Hepatocyte (in vitro differentiated cells): ENCODE data around the gene RNF113A.

ENCODE experiments used
- EZH2 ChIP-seq: fragments of 200-600 bp; sonication (generic); IDR thresholded peaks from 2 replicates; pipeline ENCODE4 v1.6.1; 2016; ENCODE audit warnings: antibody characterized with exemption, mild to moderate bottlenecking, borderline replicate concordance
- EZH2phosphoT487 ChIP-seq: fragments of 200-600 bp; sonication (generic); IDR thresholded peaks from one replicate; pipeline ENCODE4 v1.6.1; 2018; ENCODE audit warnings: antibody characterized with exemption, mild to moderate bottlenecking, low read depth, moderate library complexity; ENCODE audit not compliant: unreplicated experiment, severe bottlenecking
- TF ChIP-seq, protein P1 (sequence below): fragments of 200-600 bp; sonication (generic); IDR thresholded peaks from 2 replicates; pipeline ENCODE4 v1.5.1; 2016; ENCODE audit warnings: antibody characterized with exemption, mild to moderate bottlenecking; ENCODE audit not compliant: poor library complexity

DNA sequence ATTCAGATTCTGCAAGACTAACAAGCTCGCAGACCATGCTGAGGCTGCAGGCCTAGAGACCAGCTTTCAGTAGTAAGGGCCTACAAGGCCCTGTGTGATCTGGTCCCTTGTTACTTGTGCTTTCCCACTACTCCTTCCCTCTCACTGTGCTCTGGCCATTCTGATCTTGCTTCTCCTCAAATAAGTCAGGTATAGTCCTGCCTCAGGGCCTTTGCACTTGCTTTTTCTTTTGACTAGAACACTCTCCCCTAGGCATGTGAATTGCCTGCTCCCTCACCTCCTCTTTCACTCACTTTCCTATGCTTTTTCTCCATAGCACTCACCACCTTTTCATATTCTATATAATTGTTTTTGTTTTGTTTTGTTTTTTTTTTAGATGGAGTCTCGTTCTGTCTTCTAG lies 46.3 kb upstream of the RNF113A start:
- TF ChIP-seq, protein P1, sequence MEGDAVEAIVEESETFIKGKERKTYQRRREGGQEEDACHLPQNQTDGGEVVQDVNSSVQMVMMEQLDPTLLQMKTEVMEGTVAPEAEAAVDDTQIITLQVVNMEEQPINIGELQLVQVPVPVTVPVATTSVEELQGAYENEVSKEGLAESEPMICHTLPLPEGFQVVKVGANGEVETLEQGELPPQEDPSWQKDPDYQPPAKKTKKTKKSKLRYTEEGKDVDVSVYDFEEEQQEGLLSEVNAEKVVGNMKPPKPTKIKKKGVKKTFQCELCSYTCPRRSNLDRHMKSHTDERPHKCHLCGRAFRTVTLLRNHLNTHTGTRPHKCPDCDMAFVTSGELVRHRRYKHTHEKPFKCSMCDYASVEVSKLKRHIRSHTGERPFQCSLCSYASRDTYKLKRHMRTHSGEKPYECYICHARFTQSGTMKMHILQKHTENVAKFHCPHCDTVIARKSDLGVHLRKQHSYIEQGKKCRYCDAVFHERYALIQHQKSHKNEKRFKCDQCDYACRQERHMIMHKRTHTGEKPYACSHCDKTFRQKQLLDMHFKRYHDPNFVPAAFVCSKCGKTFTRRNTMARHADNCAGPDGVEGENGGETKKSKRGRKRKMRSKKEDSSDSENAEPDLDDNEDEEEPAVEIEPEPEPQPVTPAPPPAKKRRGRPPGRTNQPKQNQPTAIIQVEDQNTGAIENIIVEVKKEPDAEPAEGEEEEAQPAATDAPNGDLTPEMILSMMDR: no peak
- TF ChIP-seq EZH2 (no peak), EZH2phosphoT487 (no peak)
